ENCODE data around the gene PSMC3IP. TPM values are rescaled to one million over a fixed set of nuclear protein-coding genes. Genes with fewer than 3 reads are reported as not detected.
A peak's percentile ranks its signal among the peaks of the same experiment; 100 is the strongest.

The PSMC3IP gene
- total RNA-seq, 1 experiment from 2014 or later, result 8.0 TPM

DNA sequence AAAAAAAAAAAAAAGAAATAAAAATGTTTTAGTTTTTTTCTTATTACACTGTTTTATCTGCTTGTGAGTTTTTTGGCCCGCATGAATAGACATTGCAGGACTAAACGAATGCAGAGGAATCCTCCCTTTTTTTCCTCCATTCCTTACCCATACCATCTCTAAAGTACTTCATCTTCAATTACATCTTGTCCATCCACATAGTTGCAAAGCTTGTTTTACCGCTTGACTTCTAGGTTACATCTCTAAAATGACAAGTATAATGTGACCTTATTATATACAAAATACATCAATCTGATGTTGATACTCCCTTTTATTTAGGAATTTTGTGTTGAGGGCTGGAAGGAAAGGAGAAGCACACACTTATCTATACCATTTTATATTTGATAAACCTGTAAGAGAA is 18.9 kb upstream of the PSMC3IP start:
- in situ Hi-C loops (cut with HindIII; ENCODE audit: low pct_unique_long_range_greater_than_20kb, low sequenced_read_pairs), result no loop called here
- DNase-seq (ENCODE audit: low read depth, low spot score), result no peak

DNA sequence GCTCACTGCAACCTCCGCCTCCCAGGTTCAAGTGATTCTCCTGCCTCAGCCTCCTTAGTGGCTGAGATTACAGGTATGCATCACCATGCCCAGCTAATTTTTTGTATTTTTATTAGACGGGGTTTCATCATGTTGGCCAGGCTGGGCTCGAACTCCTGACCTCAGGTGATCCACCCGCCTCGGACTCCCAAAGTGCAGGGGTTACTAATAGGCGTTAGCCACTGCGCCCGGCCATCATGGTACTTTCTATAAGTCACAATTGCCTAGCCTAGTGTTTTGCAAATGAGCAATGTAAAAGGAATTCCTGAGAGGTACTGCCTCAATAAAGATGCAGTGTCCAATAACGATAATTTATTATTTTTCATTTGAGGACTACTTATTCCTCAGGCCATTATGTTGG is 13.9 kb upstream of the PSMC3IP start:
- in situ Hi-C loops (cut with HindIII; ENCODE audit: low pct_unique_long_range_greater_than_20kb, low sequenced_read_pairs), result no loop called here
- no peak for DNase-seq (ENCODE audit: low read depth, low spot score)

DNA sequence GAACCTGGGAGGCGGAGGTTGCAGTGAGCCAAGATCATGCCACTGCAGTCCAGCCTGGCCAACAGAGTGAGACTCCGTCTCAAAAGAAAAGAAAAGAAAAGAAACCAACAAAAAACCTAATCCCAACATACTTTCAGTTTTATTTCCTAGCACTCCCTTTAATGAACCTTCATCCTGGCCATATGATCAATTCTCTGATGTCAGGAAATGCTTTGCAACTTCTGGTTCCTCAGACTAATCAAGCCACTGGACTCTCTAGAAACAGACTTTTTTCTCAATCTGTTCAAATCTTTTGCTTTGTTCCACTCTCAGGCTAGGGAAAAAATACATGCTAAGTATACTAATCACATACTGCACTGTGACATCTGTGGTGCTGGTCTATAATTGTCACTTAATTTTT is 13.4 kb upstream of the PSMC3IP start:
- in situ Hi-C loops (cut with HindIII; ENCODE audit: low pct_unique_long_range_greater_than_20kb, low sequenced_read_pairs), result no loop called here

DNA sequence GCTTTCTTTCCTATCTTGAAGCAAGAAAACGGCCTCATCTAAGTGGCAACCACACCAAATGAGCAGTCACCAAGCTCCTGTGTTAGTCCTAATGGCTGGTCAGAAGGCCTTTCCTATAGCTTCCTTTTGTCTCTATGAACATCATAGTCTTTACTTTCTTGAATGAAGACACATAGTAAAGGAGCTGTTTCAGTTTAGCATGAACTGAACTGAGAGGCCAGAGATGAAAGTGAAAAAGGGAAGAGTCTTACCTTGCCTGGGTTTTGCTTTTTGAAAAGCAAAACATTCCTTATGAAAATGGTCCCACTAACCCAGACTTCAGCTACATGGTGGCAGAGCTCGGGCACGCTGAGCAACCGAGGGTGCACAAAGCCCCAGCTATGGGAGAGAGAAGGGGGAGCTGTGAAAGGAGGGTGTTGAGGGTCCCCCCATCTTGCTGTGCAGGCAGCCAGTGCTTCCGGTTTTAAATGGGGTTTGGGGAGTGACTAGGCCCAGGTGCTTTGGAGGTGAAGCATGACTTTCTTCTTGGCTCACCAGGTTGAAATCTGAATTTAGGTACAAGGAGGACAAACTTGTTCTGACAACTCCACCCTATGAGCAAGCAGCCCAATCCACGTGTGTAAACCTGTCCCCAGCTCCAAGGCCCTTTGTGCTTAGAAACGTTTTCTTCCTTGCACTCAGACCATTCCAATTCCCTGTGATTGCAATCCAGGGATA is 9.1 kb upstream of the PSMC3IP start:
- in situ Hi-C loops (cut with HindIII; ENCODE audit: low pct_unique_long_range_greater_than_20kb, low sequenced_read_pairs), result no loop called here
- DNase-seq (ENCODE audit: low read depth, low spot score), result no peak

More for the DNA sequence above, 13.4 kb upstream of the PSMC3IP start:
- no peak for DNase-seq (ENCODE audit: low read depth, low spot score)

DNA sequence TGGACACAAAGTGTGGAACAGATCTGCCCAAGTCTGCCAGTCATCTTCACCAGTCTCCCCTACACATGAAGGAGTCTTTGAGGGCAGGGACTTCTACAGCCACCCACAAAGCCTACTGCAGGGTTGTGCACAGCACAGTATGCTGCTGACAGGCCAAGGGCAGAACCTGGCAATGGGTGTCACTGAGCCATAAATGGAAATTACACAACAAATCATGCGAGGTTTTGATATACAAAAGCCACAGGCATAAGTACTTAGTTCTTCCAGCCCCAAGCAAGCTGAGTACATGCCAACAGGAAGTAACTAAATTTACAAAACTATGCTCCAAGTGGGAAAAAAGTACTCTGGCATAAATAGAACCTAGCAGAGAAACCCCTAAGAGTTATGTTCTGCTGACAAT is 7.8 kb upstream of the PSMC3IP start:
- no peak for DNase-seq (ENCODE audit: low read depth, low spot score)
- in situ Hi-C loops (cut with HindIII; ENCODE audit: low pct_unique_long_range_greater_than_20kb, low sequenced_read_pairs), result no loop called here

DNA sequence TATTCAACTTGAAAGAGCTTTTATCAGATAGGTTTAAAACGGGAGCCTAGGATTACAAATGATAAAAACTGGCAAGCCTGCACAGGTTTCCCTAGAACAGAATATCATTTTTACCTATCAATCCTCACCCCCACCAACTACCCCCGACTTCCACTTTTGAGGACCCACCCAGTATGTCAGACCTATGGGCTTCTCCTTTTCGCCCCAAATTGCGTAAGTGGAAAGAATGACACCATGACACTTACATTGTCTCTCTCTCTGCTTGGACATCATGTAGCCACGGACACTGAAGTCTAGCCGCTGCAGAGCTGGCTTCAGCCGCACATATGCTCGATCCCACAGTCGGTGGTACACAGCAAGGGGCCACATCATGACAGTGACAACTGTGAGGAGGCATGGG is 7.4 kb upstream of the PSMC3IP start:
- no peak for DNase-seq (ENCODE audit: low read depth, low spot score)
- in situ Hi-C loops (cut with HindIII; ENCODE audit: low pct_unique_long_range_greater_than_20kb, low sequenced_read_pairs), result no loop called here

DNA sequence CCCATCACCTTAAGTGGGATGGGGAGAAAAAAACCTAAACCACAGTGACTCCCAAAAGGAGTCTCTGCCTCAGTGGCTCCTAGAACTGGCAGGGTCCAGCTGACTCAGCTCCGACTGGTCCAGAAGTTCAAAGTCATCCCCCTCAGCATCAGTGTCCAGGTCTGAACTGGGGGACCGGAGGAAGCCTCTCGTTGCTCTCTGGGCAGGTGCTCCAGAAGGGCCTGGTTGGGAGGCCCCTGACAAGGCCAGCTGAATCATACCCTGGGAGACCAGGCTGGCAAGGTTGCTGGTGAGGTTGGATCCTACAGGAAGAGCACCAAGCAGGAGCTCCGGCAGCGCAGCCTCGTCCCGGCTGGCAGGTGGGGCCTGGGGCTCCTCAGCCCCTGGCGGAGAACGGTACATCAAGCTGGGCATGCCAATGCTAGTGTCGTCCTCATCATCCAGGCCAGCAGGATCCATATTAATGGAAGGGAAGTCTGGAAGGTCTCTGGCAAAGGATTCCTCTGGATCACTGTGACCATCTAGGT is 4.3 kb upstream of the PSMC3IP start:
- in situ Hi-C loops (cut with HindIII; ENCODE audit: low pct_unique_long_range_greater_than_20kb, low sequenced_read_pairs), result no loop called here
- no peak for DNase-seq (ENCODE audit: low read depth, low spot score)

DNA sequence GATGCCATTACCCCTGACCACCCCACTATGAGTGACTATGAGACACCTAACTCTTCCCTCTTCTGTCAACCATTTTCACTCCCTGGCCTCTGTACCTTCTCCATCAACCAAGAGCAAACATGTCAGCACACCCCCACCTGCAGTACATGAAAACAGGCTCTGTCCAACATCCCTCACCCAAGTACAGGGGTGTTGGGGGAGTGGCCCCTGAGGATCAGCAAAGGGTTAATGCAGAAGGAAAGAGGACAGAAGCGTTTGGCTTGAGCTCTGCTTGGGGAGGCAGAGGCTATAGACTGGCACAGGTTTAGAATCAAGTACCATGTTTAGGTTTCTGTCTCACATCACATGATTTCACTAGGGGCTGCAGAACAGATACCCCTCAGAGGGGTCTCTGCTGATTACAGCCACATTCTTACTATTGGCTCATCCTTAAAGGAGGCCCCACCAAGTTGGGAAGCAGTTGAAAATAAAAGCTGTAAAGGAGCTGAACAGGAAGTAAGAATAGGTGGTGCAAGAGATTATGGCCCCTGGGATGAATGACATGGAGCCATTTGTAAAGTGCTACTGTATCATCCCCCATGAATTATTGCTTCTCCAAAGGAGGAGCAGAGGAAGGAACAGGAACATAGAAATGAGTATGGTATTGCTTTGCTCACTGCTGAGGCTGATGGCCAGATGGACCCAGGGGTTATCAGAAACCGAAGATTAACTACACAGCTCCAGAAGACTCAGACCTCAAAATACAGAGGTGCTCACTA is 2.4 kb upstream of the PSMC3IP start:
- in situ Hi-C loops (cut with HindIII; ENCODE audit: low pct_unique_long_range_greater_than_20kb, low sequenced_read_pairs), result no loop called here
- DNase-seq (ENCODE audit: low read depth, low spot score), result no peak

DNA sequence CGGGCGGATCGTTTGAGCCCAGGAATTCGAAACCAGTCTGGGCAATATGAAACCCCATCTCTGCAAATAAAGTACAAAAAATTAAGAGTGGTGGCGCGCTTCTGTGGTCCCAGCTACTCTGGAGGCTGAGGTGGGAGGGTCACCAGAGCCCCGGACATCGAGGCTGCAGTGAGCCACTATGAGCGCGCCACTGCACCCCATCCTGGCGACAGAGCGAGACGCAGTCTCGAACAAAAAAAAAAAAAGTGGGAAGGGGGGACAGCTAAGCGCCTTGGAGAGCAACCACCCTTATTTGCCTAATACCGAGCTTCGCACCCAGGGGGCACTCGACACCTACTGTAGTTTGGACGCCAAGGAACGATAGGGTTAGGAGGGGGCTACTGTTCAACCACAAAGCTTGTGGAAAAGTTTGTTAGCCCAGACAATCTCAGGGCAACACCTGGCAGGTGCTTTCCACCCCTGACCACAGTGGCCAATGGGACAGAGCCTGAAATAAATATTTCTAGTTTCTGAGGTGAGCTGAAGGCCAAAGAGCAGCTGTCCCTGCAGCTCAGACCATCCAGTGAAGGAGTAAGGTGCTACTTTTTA is 847 bp upstream of the PSMC3IP start:
- in situ Hi-C loops (cut with HindIII; ENCODE audit: low pct_unique_long_range_greater_than_20kb, low sequenced_read_pairs), result no loop called here
- DNase-seq (ENCODE audit: low read depth, low spot score), result peak; percentile 84

DNA sequence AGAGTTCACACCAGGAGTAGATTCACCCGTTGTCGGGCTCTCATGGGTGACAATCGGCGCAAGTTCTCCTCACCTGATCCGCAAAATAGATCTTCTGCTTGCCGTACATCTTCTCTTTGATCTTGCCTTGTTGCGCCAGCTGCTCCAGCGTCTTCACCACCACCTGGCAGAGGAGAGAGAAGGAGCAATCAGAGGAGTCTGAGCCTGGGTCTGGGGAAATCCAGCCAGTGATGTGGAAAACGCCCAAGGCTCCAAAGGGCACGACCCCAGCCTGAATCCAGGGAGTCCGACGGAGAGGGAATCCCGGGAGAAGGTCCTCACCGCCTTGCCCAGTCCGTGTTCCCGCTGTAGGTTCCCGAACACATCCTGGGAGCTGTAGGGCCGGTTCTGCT is 393 bp downstream of the PSMC3IP start:
- no peak for DNase-seq (ENCODE audit: low read depth, low spot score)

DNA sequence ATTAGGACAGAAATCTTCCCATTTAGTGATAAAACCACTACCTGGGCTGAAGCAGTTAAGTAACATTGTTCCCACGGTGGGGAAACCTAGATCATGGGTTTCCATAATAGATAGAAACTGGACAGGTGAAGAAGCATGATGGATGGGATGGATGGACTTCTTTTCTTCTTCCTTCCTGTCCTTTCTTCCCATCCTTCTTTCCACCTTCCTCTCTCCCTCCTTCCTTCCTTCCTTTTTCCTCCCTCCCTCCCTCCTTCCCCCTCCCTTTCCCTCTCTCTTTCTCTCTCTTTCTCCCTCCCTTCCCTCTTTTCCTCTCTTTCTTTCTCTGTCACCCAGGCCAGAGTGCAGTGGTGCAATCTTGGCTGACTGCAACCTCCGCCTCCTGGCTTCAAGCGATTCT is 3.1 kb downstream of the PSMC3IP start:
- in situ Hi-C loops (cut with HindIII; ENCODE audit: low pct_unique_long_range_greater_than_20kb, low sequenced_read_pairs), result no loop called here
- no peak for DNase-seq (ENCODE audit: low read depth, low spot score)

More for the DNA sequence above, 393 bp downstream of the PSMC3IP start:
- in situ Hi-C loops (cut with HindIII; ENCODE audit: low pct_unique_long_range_greater_than_20kb, low sequenced_read_pairs), result no loop called here

DNA sequence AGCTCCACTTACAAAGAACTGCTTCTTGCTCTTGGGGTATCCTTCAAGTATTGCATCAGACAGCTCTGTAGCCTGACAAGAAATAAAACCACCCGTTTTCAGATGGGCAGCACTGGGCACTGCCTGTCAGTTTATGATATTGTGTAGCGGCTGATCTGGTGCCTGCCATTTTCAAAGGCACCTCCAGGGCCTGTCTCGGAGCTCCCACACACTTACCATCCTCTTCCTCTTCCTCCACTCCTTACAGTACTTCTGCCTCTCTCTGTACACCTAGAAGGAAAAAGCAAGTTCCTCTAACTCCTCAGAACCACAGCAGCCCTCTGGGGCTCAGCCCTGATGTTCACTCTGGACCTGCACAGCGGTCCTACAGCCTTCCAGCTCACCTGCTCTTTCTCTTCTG is 4.4 kb downstream of the PSMC3IP start:
- in situ Hi-C loops (cut with HindIII; ENCODE audit: low pct_unique_long_range_greater_than_20kb, low sequenced_read_pairs), result no loop called here
- DNase-seq (ENCODE audit: low read depth, low spot score), result no peak

DNA sequence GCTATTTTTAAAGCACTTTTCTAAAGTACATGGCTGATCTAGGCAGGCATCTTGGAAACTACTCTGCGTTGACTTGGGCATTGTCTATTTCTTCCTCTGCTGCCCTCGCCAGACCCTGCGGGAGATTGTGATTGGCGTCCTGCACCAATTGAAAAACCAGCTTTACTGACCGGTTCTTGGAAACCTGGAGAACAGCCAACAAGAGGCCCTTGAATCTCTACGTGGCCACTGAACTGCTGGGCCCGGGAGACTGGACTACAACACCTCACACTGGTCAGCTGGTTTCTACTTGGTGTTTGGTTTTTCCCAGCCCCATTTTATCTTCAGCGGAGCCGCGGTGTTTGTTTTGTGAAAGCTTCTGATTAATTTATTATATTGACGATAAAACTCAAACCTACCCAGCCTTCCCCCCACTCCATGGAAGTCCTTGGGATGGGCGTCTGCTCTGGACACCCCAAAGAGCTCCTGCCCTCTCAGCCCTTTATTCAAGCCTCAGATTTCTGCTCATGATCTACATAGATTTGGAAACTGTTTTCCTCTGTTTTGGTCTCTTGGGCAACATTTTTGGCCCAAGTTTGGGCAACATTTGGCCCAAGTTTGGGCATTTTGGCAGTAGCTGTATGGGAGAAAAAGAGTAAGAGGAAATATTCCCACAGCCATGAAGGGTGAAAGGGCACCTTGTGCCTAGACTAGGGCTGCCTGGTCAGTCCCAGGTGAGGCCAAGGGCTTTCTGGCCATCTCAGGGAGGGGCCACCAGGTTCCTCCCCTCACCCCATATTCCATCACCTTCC is 5.9 kb downstream of the PSMC3IP start:
- DNase-seq (ENCODE audit: low read depth, low spot score), result no peak
- in situ Hi-C loops (cut with HindIII; ENCODE audit: low pct_unique_long_range_greater_than_20kb, low sequenced_read_pairs), result no loop called here

DNA sequence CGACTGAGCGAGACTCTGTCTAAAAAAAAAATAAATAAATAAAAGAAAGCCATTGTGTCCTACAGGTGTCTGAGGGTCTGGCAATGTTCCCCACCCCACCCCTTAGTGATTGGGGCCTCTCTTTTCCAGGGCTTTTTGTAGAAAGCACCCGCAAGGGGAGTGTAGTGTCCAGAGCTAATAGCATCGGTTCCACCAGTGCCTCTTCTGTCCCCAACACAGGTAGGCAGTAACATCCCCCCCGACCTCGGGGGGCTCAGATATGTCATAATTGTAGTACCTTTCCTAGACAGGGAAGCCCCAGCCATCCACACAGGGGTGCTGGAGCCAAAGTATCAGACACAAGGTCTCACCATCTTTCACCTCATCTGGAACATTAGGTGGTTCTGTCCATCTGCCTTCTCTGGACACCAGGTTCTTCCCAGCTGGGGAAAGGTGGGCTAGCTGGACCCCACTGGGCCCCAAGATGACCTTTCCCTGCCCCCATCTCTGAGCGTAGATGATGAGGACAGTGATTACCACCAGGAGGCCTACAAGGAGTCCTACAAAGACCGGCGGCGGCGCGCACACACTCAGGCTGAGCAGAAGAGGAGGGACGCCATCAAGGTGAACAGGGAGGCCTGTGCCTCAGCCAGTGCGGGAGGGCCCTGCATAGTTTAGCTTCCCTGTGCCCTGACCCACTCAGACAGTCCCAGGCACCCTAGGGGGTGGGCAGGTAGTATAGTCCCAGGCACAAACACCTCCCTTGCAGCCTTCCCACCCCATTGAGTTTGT is 9.0 kb downstream of the PSMC3IP start:
- in situ Hi-C loops (cut with HindIII; ENCODE audit: low pct_unique_long_range_greater_than_20kb, low sequenced_read_pairs), result no loop called here
- no peak for DNase-seq (ENCODE audit: low read depth, low spot score)

DNA sequence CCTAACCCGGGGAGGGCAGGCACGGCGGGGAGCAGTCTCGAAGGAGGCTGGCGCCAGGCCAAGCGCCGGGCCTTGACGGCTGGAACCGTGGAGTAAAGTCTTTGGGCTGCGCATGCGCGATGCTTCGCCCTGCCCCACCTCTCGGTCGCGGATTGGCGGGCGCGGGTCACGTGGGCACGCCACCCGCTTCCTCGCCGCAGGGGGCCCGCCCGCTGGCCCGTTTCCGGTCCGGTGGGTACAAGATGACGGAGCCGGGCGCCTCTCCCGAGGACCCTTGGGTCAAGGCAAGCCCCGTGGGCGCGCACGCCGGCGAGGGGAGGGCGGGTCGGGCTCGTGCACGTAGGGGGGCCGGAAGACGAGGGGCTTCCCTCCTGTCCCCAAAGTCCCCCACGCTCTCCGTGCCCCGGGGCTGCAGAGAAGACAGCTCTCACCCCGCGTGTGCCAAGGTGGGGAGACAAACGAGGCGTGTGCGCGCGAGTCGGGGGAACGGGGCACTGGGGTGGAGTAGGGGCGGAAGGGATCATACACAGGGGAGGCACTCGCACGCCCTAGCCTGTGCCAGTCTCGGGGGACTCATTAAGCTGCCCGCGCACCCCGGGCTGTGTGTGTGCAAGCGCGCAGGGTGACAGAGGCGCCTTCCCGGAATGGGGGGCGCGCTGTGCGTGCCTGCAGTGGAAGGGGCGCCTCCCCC is 10.5 kb downstream of the PSMC3IP start, which contains the start of gene MLX:
TSS of gene MLX (plus strand) at position 218 of the 691 bp plus-strand sequence. CDS start at position 243, 25 bp downstream.
- DNase-seq (ENCODE audit: low read depth, low spot score), result peak; percentile 91
- in situ Hi-C loops (cut with HindIII; ENCODE audit: low pct_unique_long_range_greater_than_20kb, low sequenced_read_pairs), result no loop called here

DNA sequence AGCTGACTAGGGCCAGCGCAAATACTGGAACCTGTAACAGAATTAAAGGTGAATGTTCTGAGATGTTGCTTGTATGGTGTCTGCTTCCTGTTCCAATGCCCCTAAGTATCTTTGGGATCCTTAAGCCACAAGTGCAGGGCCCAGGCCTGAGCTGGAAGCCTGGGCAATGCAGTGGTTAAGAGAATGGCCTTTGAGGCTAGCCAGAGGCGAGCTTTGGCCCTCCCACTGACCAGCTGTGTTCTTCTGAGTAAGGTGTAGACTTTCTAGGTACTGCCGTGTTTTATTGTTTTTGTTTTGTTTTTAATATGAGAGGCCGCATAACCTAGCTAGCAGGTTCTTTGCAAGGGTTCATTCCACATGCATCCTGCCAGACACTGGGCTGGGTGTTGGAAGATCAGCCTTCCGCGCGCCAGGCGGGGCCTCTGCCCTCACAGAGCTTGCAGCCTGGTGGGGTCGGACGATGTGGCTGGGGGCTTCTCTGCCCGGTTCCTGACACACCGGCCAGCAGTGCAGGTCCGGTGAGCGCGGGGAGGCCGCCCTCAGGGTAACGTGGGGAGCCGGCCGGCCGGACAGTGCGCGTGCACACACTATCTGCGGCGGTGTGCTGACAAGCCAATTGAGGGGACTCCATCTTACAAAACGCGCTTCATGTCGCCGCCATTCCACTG is 11.2 kb downstream of the PSMC3IP start:
- no peak for DNase-seq (ENCODE audit: low read depth, low spot score)
- in situ Hi-C loops (cut with HindIII; ENCODE audit: low pct_unique_long_range_greater_than_20kb, low sequenced_read_pairs), result no loop called here
